H9 (cell line): Measurements from ENCODE around the gene TRPM2. TPM values are rescaled to one million over a fixed set of nuclear protein-coding genes. Genes with fewer than 3 reads are reported as not detected.

Experiments used
- DNase-seq: peaks from one replicate; pipeline ENCODE4 v3.0.0-alpha.2; 2017
- H2AFZ ChIP-seq: one replicate; pipeline ENCODE4 v1.6.1; 2013; ENCODE audit warnings: mild to moderate bottlenecking, low read length, control low read depth, moderate library complexity
- H2AK5ac ChIP-seq: 2 replicates; pipeline ENCODE4 v1.6.1; 2013; ENCODE audit warnings: low read length, control low read depth, mixed read lengths; ENCODE audit not compliant: insufficient read length
- H2BK120ac ChIP-seq: one replicate; pipeline ENCODE4 v1.6.1; 2013; ENCODE audit warnings: low read depth, mild to moderate bottlenecking, low read length, control low read depth, inconsistent platforms; ENCODE audit not compliant: poor library complexity, severe bottlenecking
- H2BK12ac ChIP-seq: 2 replicates; pipeline ENCODE4 v1.6.1; 2013; ENCODE audit warnings: low read length, control low read depth, mixed read lengths, low read depth; ENCODE audit not compliant: insufficient read length
- H2BK15ac ChIP-seq: 2 replicates; pipeline ENCODE4 v1.6.1; 2013; ENCODE audit warnings: low read depth, low read length, control low read depth
- H2BK20ac ChIP-seq: one replicate; pipeline ENCODE4 v1.6.1; 2013; ENCODE audit warnings: low read depth, mild to moderate bottlenecking, low read length, control low read depth, inconsistent platforms; ENCODE audit not compliant: poor library complexity, severe bottlenecking
- H2BK5ac ChIP-seq: 2 replicates; pipeline ENCODE4 v1.6.1; 2013; ENCODE audit warnings: low read length, control low read depth, mixed read lengths; ENCODE audit not compliant: insufficient read length
- H3K14ac ChIP-seq: 2 replicates; pipeline ENCODE4 v1.6.1; 2013; ENCODE audit warnings: low read length, control low read depth; ENCODE audit not compliant: insufficient read depth
- H3K18ac ChIP-seq: 2 replicates; pipeline ENCODE4 v1.6.1; 2013; ENCODE audit warnings: low read depth, mild to moderate bottlenecking, mixed read lengths, low read length, control low read depth; ENCODE audit not compliant: insufficient read length
- H3K23ac ChIP-seq: 2 replicates; pipeline ENCODE4 v1.6.1; 2013; ENCODE audit warnings: low read length, control low read depth, mixed read lengths, low read depth; ENCODE audit not compliant: insufficient read length
- H3K23me2 ChIP-seq: 2 replicates; pipeline ENCODE4 v1.6.1; 2013; ENCODE audit warnings: low read depth, mild to moderate bottlenecking, mixed read lengths, low read length, control low read depth; ENCODE audit not compliant: insufficient read length, poor library complexity, severe bottlenecking
- H3K27ac ChIP-seq: 2 replicates; pipeline ENCODE4 v1.5.1; 2013; ENCODE audit warnings: low read length, control low read depth, mixed read lengths, low read depth; ENCODE audit not compliant: insufficient read length
- H3K27me3 ChIP-seq: 2 replicates; pipeline ENCODE4 v1.6.1; 2013; ENCODE audit warnings: low read length, control low read depth, inconsistent platforms; ENCODE audit not compliant: insufficient read depth
- H3K4ac ChIP-seq: 2 replicates; pipeline ENCODE4 v1.6.1; 2013; ENCODE audit warnings: low read depth, mild to moderate bottlenecking, control low read depth, inconsistent platforms, low read length, moderate library complexity
- H3K4me1 ChIP-seq: 2 replicates; pipeline ENCODE4 v1.6.1; 2013; ENCODE audit warnings: low read length, control low read depth, inconsistent platforms; ENCODE audit not compliant: insufficient read depth
- H3K4me2 ChIP-seq: 2 replicates; pipeline ENCODE4 v1.6.1; 2013; ENCODE audit warnings: low read length, control low read depth, mixed read lengths; ENCODE audit not compliant: insufficient read length, insufficient read depth
- H3K56ac ChIP-seq: 2 replicates; pipeline ENCODE4 v1.6.1; 2013; ENCODE audit warnings: low read depth, mild to moderate bottlenecking, mixed read lengths, low read length, control low read depth; ENCODE audit not compliant: insufficient read length
- H3K79me1 ChIP-seq: 2 replicates; pipeline ENCODE4 v1.6.1; 2013; ENCODE audit warnings: low read depth, mild to moderate bottlenecking, moderate library complexity, low read length, control low read depth, inconsistent platforms; ENCODE audit not compliant: insufficient read depth, poor library complexity, severe bottlenecking
- H3K79me2 ChIP-seq: 2 replicates; pipeline ENCODE4 v1.6.1; 2013; ENCODE audit warnings: low read length, control low read depth, inconsistent platforms; ENCODE audit not compliant: insufficient read depth
- H3K9ac ChIP-seq: 2 replicates; pipeline ENCODE4 v1.6.1; 2013; ENCODE audit warnings: low read length, control low read depth, mixed read lengths; ENCODE audit not compliant: insufficient read length; ENCODE audit errors: extremely low read depth
- H3K9me3 ChIP-seq: one replicate; pipeline ENCODE4 v1.6.1; 2013; ENCODE audit warnings: low read depth, low read length, inconsistent platforms; ENCODE audit not compliant: control insufficient read depth
- H3T11ph ChIP-seq: one replicate; pipeline ENCODE4 v1.6.1; 2013; ENCODE audit warnings: mild to moderate bottlenecking, low read length, control low read depth, inconsistent platforms
- H4K20me1 ChIP-seq: one replicate; pipeline ENCODE4 v1.6.1; 2013; ENCODE audit not compliant: control insufficient read depth, insufficient read length, insufficient read depth
- H4K5ac ChIP-seq: 2 replicates; pipeline ENCODE4 v1.6.1; 2013; ENCODE audit warnings: low read depth, mild to moderate bottlenecking, mixed read lengths, low read length, control low read depth; ENCODE audit not compliant: insufficient read length
- H4K8ac ChIP-seq: replicated peaks from 2 replicates; pipeline ENCODE4 v1.6.1; 2013; ENCODE audit warnings: low read length, control low read depth, mixed read lengths, low read depth; ENCODE audit not compliant: insufficient read length
- H4K91ac ChIP-seq: 2 replicates; pipeline ENCODE4 v1.6.1; 2013; ENCODE audit warnings: low read depth, mild to moderate bottlenecking, moderate library complexity, mixed read lengths, low read length, control low read depth; ENCODE audit not compliant: insufficient read length
- H3K27ac Mint-ChIP-seq, 3 experiments: 2 replicates in 2 of 3; 3 replicates in 1 of 3; pipeline ENCODE4 v1.8.0; 2020 to 2021; ENCODE audit warnings: mixed read lengths in 3 of 3, mild to moderate bottlenecking in 1 of 3, moderate library complexity in 1 of 3
- H3K27me3 Mint-ChIP-seq: 2 replicates; pipeline ENCODE4 v1.8.0; 2021; ENCODE audit warnings: low read depth, mild to moderate bottlenecking, moderate library complexity, mixed read lengths
- H3K36me3 Mint-ChIP-seq, 3 experiments: 2 replicates in 2 of 3; 3 replicates in 1 of 3; pipeline ENCODE4 v1.8.0; 2020 to 2021; ENCODE audit warnings: low read depth in 3 of 3, mixed read lengths in 3 of 3; ENCODE audit not compliant: insufficient read depth in 1 of 3
- H3K4me1 Mint-ChIP-seq, 2 experiments: 2 replicates each; pipeline ENCODE4 v1.8.0; 2020; ENCODE audit warnings: mixed read lengths in 2 of 2
- H3K4me3 Mint-ChIP-seq, 2 experiments: 2 replicates in 1 of 2; 3 replicates in 1 of 2; pipeline ENCODE4 v1.8.0; 2020 to 2021; ENCODE audit warnings: mild to moderate bottlenecking in 2 of 2, mixed read lengths in 2 of 2, moderate library complexity in 1 of 2
- H3K9me3 Mint-ChIP-seq, 2 experiments: 2 replicates in 1 of 2; 3 replicates in 1 of 2; pipeline ENCODE4 v1.8.0; 2020; ENCODE audit warnings: mild to moderate bottlenecking in 2 of 2, mixed read lengths in 2 of 2, moderate library complexity in 1 of 2
- CTCF ChIP-seq: fragments of 200-600 bp; sonication (generic); conservative IDR thresholded peaks from 3 replicates; pipeline ENCODE4 v1.8.0; 2021; ENCODE audit warnings: antibody characterized with exemption, mild to moderate bottlenecking
- WGBS: extraction: QIAGEN DNeasy Blood & Tissue Kit; methylation state at CpG from one replicate; pipeline ENCODE4 v1.1.7; 2013; ENCODE audit warnings: missing lambda C conversion rate, low lambda C conversion rate, mixed read lengths; ENCODE audit not compliant: insufficient read length; ENCODE audit errors: extremely low coverage; 5-methylcytosine and 5-hydroxymethylcytosine counted together
- total RNA-seq: library from RNA; stranded (reverse); gene quantifications from 2 replicates; pipeline ENCODE4 v1.2.1, GENCODE V29; 2021

The TRPM2 gene
- total RNA-seq, 1 experiment from 2014 or later, result 0.68 TPM

- no peak overlapping the region for H4K5ac ChIP-seq
- no peak overlapping the region for H3K9ac ChIP-seq
- no peak overlapping the region for H3K23ac ChIP-seq
- no peak overlapping the region for H2BK20ac ChIP-seq
- Mint-ChIP-seq H3K4me3 (no peak overlapping the region), H3K27ac (no peak overlapping the region; a peak in 1 of 7 replicates), H3K4me1 (no peaks in the 10 kb centered on the region), H3K9me3 (peaks cover 12 to 17% of the 10 kb centered on the region in 2 experiments), H3K36me3 (peaks cover 0 to 5% (median 4%) of the 10 kb centered on the region in 3 experiments; a peak in 4 of 7 replicates), H3K27me3 (peaks cover 4% of the 10 kb centered on the region; the same call in 1 of the 2 replicates)
- no peaks in the 10 kb centered on the region for H3K9me3 ChIP-seq
- no peak overlapping the region for H3K14ac ChIP-seq
- H3K23me2 ChIP-seq, result no peaks in the 10 kb centered on the region
- H2BK5ac ChIP-seq, result no peak overlapping the region
- DNase-seq, result peak; percentile 21
- no peak overlapping the region for H2BK15ac ChIP-seq
- H3K27ac ChIP-seq, result no peak overlapping the region
- no peaks in the 10 kb centered on the region for H3K79me1 ChIP-seq
- no peak overlapping the region for H2AFZ ChIP-seq
- H3K18ac ChIP-seq, result no peak overlapping the region
- no peak overlapping the region for H3K4ac ChIP-seq
- no peak overlapping the region for H2BK12ac ChIP-seq
- no CpG with 5 or more reads among the region's 17 CpGs for WGBS
- no peak overlapping the region for H3K56ac ChIP-seq
- no peak overlapping the region for H4K8ac ChIP-seq
- no peak overlapping the region for H3K4me2 ChIP-seq
- H4K20me1 ChIP-seq, result no peaks in the 10 kb centered on the region
- H2BK120ac ChIP-seq, result no peak overlapping the region
- H2AK5ac ChIP-seq, result no peak overlapping the region
- no peak overlapping the region for H4K91ac ChIP-seq
- TF ChIP-seq CTCF, result no peak
- H3T11ph ChIP-seq, result no peak overlapping the region
- H3K79me2 ChIP-seq, result no peaks in the 10 kb centered on the region
- H3K4me1 ChIP-seq, result no peaks in the 10 kb centered on the region
- H3K27me3 ChIP-seq, result no peaks in the 10 kb centered on the region
Observed at GRCh38 chr21:44402323-44403105, 49.1 kb downstream of the TRPM2 start.
